H1 (cell line): Measurements from ENCODE around the gene TAAR9. TPM values are rescaled to one million over a fixed set of nuclear protein-coding genes. Genes with fewer than 3 reads are reported as not detected.

Source experiments
- ATF2 ChIP-seq: IDR thresholded peaks from 2 replicates; pipeline ENCODE4 v1.6.1; 2012; ENCODE audit warnings: low read length, inconsistent platforms
- E2F6 ChIP-seq: IDR thresholded peaks from 2 replicates; pipeline ENCODE4 v1.6.1; 2012; ENCODE audit warnings: inconsistent platforms
- EGR1 ChIP-seq: IDR thresholded peaks from 2 replicates; pipeline ENCODE4 v1.6.1; 2011; ENCODE audit warnings: low read depth, low read length, borderline replicate concordance
- JUND ChIP-seq: IDR thresholded peaks from 2 replicates; pipeline ENCODE4 v1.6.1; 2011; ENCODE audit warnings: mild to moderate bottlenecking, improper control_type of control experiment, low read length
- SP4 ChIP-seq: IDR thresholded peaks from 2 replicates; pipeline ENCODE4 v1.6.1; 2012; ENCODE audit warnings: low read length, inconsistent platforms
- polyA plus RNA-seq, 7 experiments: library from polyadenylated mRNA; depleted of rRNA in 3 of 7; stranded (reverse) in 5 of 7; unstranded in 2 of 7; fragments of >200 nt in 5 of 7; fragments of 200-250 nt in 2 of 7; gene quantifications; 1 replicate in 5 of 7; 2 replicates in 1 of 7; 4 replicates in 1 of 7; pipeline versions ENCODE4 v1.2.1 to v1.2.3, GENCODE V29; 2011 to 2013; ENCODE audit warnings: missing spikeins in 2 of 7, mixed read lengths in 2 of 7
- total RNA-seq: library from RNA; stranded (reverse); fragmentation: NEBNext Ultra II Directional; extraction: Animal tissue kit (Norgen Biotek cat#: 25700); gene quantifications from 2 replicates; pipeline ENCODE4 v1.2.1, GENCODE V29; 2021
- TF ChIP-seq, protein P1 (sequence below): IDR thresholded peaks from 2 replicates; pipeline ENCODE4 v1.6.1; 2011; ENCODE audit warnings: low read depth, mild to moderate bottlenecking, low read length; ENCODE audit not compliant: insufficient read depth

TAAR9 gene
- total and polyA plus RNA-seq, 2 of the 8 experiments (the other 6 are each of a cell fraction or from before 2014, with no cell fraction given), result not detected

DNA sequence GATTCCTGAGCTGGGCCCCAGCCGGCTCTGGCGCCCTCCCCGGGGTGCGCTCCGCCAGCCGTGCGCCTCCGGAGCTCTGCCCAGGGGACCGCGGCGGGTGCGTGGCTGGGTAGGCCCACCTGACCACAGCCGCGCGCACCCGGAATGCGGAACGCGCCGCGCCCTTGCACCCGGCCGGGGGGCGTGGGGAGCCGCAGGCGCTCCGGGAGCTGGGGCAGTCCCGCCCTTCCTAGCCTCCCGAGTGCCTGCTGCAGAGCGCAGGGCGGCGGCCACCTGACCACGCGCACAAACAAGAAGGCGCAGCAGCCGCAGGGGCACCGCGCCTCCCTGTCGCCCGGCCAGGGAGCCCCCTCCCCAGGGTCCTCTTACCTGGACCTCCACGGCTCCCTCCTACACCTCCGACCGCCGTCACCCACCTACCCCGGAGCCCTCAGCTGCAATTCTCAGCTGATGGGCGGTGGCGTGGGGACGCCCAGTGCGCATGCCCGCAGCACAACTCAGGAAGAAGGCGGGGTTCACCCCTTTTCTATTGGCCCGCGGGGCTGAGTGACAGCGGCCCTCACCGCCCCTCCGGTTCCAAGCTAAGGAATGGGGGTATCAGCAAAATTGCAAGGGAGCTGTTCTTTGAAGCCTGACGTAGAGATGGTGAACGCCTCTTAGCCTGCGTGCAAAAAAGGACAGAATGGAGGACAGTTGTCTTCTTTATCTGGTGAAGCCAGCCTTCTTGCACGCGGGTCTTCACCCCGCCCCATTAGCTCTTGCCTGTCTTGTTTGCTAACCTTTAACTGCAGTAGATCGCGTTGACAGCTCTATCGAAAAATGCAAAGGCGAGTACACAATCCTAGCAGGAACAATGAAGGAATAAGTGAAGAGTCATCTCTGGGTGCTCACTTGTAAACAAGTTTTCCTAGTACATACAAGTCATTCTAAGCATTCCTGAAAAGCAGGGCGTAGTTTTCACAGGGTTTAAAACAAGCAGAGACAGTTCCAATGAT is 25.1 kb upstream of the TAAR9 start, which contains the start of gene STX7 (continued):
- no peak for TF ChIP-seq ATF2
- TF ChIP-seq EGR1, result no peak
- TF ChIP-seq, protein P1, sequence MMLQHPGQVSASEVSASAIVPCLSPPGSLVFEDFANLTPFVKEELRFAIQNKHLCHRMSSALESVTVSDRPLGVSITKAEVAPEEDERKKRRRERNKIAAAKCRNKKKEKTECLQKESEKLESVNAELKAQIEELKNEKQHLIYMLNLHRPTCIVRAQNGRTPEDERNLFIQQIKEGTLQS, result no peak
- no peak for TF ChIP-seq JUND
- peak; percentile 93 for TF ChIP-seq SP4
- no peak for TF ChIP-seq E2F6
